HepG2 (cell line): ENCODE data around the gene COPZ2. TPM values are rescaled to one million over a fixed set of nuclear protein-coding genes. Genes with fewer than 3 reads are reported as not detected.

Source experiments
- AGO1 ChIP-seq: fragments of 200-400 bp; formaldehyde crosslinking; IDR thresholded peaks from 2 replicates; pipeline ENCODE4 v1.6.1; 2017; ENCODE audit warnings: mild to moderate bottlenecking, low read depth, low read length, moderate library complexity; ENCODE audit not compliant: poor library complexity, severe bottlenecking
- ARNT ChIP-seq: fragments of 450-650 bp; IDR thresholded peaks from 2 replicates; pipeline ENCODE4 v1.6.1; 2017
- ASH2L ChIP-seq: fragments of 300-600, 200-600 bp; sonication (generic); IDR thresholded peaks from 2 replicates; pipeline ENCODE4 v1.7.0; 2017; ENCODE audit warnings: low read depth, mild to moderate bottlenecking, moderate library complexity, mixed read lengths, low read length; ENCODE audit not compliant: insufficient read length
- EHMT2 ChIP-seq: fragments of 200-600 bp; sonication (generic); IDR thresholded peaks from 2 replicates; pipeline ENCODE4 v1.7.0; 2017; ENCODE audit warnings: antibody characterized with exemption, low read depth, low read length, borderline replicate concordance
- EP300 ChIP-seq, 3 experiments: sonication (generic) in 1 of 3; formaldehyde crosslinking in 1 of 3; IDR thresholded peaks; 2 replicates each; pipeline versions ENCODE4 v1.5.1 to v1.6.1; 2011 to 2020; ENCODE audit warnings: low read depth in 2 of 3, low read length in 2 of 3, borderline replicate concordance in 1 of 3, improper control_type of control experiment in 1 of 3, mild to moderate bottlenecking in 1 of 3, missing genetic modification reagents in 1 of 3, moderate library complexity in 1 of 3
- GZF1 ChIP-seq: sonication (generic); formaldehyde crosslinking; IDR thresholded peaks from 2 replicates; pipeline ENCODE4 v1.5.1; 2020; ENCODE audit warnings: mild to moderate bottlenecking, missing genetic modification reagents
- MBD4 ChIP-seq: IDR thresholded peaks from 2 replicates; pipeline ENCODE4 v1.6.1; 2012; ENCODE audit warnings: low read length, inconsistent platforms, borderline replicate concordance
- MTA1 ChIP-seq: sonication (generic); formaldehyde crosslinking; IDR thresholded peaks from 2 replicates; pipeline ENCODE4 v1.4.0; 2020; ENCODE audit warnings: missing genetic modification reagents, mild to moderate bottlenecking, borderline replicate concordance
- NFYC ChIP-seq: IDR thresholded peaks from 2 replicates; pipeline ENCODE4 v1.6.1; 2016; ENCODE audit warnings: missing genetic modification reagents, missing compliant biosample characterization
- PBX2 ChIP-seq: IDR thresholded peaks from 2 replicates; pipeline ENCODE4 v1.6.1; 2016; ENCODE audit warnings: control low read depth
- REST ChIP-seq, 2 experiments: IDR thresholded peaks; 2 replicates each; pipeline ENCODE4 v1.6.1; 2011 to 2012; ENCODE audit warnings: low read length in 2 of 2, borderline replicate concordance in 1 of 2, low read depth in 1 of 2, mild to moderate bottlenecking in 1 of 2, moderate library complexity in 1 of 2
- RXRA ChIP-seq: sonication (generic); formaldehyde crosslinking; IDR thresholded peaks from 2 replicates; pipeline ENCODE4 v1.5.1; 2020; ENCODE audit warnings: missing genetic modification reagents
- SIX1 ChIP-seq: sonication (generic); formaldehyde crosslinking; IDR thresholded peaks from 2 replicates; pipeline ENCODE4 v1.4.0; 2020; ENCODE audit warnings: missing genetic modification reagents, borderline replicate concordance
- TBX2 ChIP-seq: sonication (generic); formaldehyde crosslinking; IDR thresholded peaks from 2 replicates; pipeline ENCODE4 v1.5.0; 2020; ENCODE audit warnings: missing genetic modification reagents, mild to moderate bottlenecking, borderline replicate concordance
- ZBTB20 ChIP-seq: sonication (generic); formaldehyde crosslinking; IDR thresholded peaks from 2 replicates; pipeline ENCODE4 v1.8.1; 2023; ENCODE audit warnings: missing genetic modification reagents, low read depth, mild to moderate bottlenecking, borderline replicate concordance
- ZNF33A ChIP-seq: sonication (generic); formaldehyde crosslinking; IDR thresholded peaks from 2 replicates; pipeline ENCODE4 v1.5.1; 2020; ENCODE audit warnings: missing genetic modification reagents, mild to moderate bottlenecking, moderate library complexity, borderline replicate concordance
- ZNF496 ChIP-seq: sonication (generic); formaldehyde crosslinking; IDR thresholded peaks from 2 replicates; pipeline ENCODE4 v1.8.1; 2023; ENCODE audit warnings: mild to moderate bottlenecking, moderate library complexity, missing genetic modification reagents; ENCODE audit not compliant: insufficient replicate concordance
- ZNF547 ChIP-seq: sonication (generic); formaldehyde crosslinking; IDR thresholded peaks from 2 replicates; pipeline ENCODE4 v1.5.1; 2020; ENCODE audit warnings: mild to moderate bottlenecking, missing genetic modification reagents
- ZNF605 ChIP-seq: sonication (generic); formaldehyde crosslinking; IDR thresholded peaks from 2 replicates; pipeline ENCODE4 v1.8.0; 2022; ENCODE audit warnings: mild to moderate bottlenecking, missing genetic modification reagents
- ZNF747 ChIP-seq: sonication (generic); formaldehyde crosslinking; IDR thresholded peaks from 2 replicates; pipeline ENCODE4 v1.8.1; 2023; ENCODE audit warnings: missing genetic modification reagents, mild to moderate bottlenecking, borderline replicate concordance
- ZNF891 ChIP-seq: sonication (generic); formaldehyde crosslinking; IDR thresholded peaks from 2 replicates; pipeline ENCODE4 v1.5.0; 2020; ENCODE audit warnings: mild to moderate bottlenecking, missing genetic modification reagents
- ZSCAN31 ChIP-seq: sonication (generic); formaldehyde crosslinking; IDR thresholded peaks from 2 replicates; pipeline ENCODE4 v1.5.0; 2020; ENCODE audit warnings: low read depth, mild to moderate bottlenecking, missing genetic modification reagents
- polyA plus RNA-seq, 8 experiments: library from polyadenylated mRNA; depleted of rRNA in 3 of 8; stranded (reverse) in 7 of 8; unstranded in 1 of 8; fragments of >200 nt; fragmentation: Illumina TruSeq in 4 of 8; extraction: Trizol in 4 of 8; gene quantifications; 2 replicates each; pipeline versions ENCODE4 v1.2.1 to v1.2.3, GENCODE V29; 2011 to 2016; ENCODE audit warnings: low read depth in 4 of 8, missing spikeins in 1 of 8, mixed read lengths in 1 of 8; ENCODE audit not compliant: insufficient read depth in 1 of 8
- total RNA-seq, 5 experiments: library from RNA; depleted of rRNA; stranded (reverse); fragments of >200 nt; fragmentation: Illumina TruSeq; extraction: Trizol; gene quantifications; 2 replicates each; pipeline ENCODE4 v1.2.3, GENCODE V29; 2016; ENCODE audit warnings: low read depth in 1 of 5
- TF ChIP-seq, protein P1 (sequence below): IDR thresholded peaks from 2 replicates; pipeline ENCODE4 v1.6.1; 2016; ENCODE audit warnings: low read depth, control low read depth

COPZ2 gene
- total and polyA plus RNA-seq, 2 of the 13 experiments (the other 11 are each of a cell fraction or from before 2014, with no cell fraction given): 0.61 to 1.5 TPM

DNA sequence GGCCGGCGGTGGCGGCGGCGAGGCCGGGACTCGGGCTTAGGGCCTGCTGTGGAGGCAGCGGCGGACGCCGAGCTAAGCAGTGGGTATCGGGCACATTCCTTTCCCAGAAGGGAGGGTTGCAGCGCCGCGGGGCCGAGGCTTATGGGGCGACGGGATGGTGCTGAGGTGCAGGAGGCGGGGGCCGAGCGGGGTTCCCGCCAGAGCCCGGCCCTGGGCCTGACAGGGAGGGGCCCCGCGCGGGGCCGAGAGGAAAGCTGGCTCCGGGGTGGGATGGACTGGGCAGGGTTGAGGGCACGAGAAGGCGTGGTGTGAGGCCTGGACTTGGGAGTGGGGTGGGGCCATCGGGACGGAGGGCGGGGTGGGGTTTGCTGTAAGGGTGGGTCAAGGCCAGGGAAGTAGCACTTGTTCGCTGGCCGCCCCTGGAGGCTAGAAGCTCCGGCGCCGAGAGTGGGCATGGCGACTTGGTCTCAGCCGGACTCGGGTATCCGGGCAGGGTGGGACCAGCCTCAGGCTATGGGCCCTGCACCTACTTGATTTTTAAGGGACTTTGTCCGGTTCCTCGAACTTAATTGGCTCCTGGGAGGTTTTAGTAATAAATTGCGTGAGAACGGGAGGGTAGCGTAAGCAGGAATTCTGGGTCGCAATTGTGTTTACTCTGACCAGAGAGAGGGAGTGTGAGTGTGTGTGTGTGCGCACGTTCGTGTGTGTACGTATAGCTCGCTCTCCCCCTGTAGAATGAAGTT lies 11.0 kb upstream of the COPZ2 start (continued):
- no peak; the same call in none of the 2 replicates for TF ChIP-seq SIX1 (CRISPR knock-in tag)
- peak; percentile 38; the same call in 1 of the 2 replicates for TF ChIP-seq ZNF891 (CRISPR knock-in tag)
- no peak for TF ChIP-seq EP300 (IDR thresholded peaks at IDR 0.05; ENCODE audit: low read depth in 2 of 2, low read length in 2 of 2)
- TF ChIP-seq EP300 (CRISPR knock-in tag; IDR thresholded peaks at IDR 0.05; ENCODE audit: borderline replicate concordance): no peak
- TF ChIP-seq ZNF496 (CRISPR knock-in tag): no peak
- peak; percentile 9; the same call in 1 of the 2 replicates for TF ChIP-seq TBX2
- TF ChIP-seq AGO1: peak; percentile 26
- TF ChIP-seq ZSCAN31: peak; percentile 19
- no peak for TF ChIP-seq GZF1 (CRISPR knock-in tag)
- no peak for TF ChIP-seq EHMT2
- no peak; the same call in 1 of the 2 replicates for TF ChIP-seq MTA1
- TF ChIP-seq ARNT: no peak
- peak; percentile 93 for TF ChIP-seq RXRA (CRISPR knock-in tag)
- peak in 1 of 2 experiments; percentile 83; a peak in 1 of 4 replicates for TF ChIP-seq REST (IDR thresholded peaks at IDR 0.05; ENCODE audit: borderline replicate concordance in 1 of 2, low read depth in 1 of 2, low read length in 2 of 2)
- TF ChIP-seq PBX2 (CRISPR knock-in tag): no peak
- no peak for TF ChIP-seq ZNF747
- TF ChIP-seq ZNF605 (CRISPR knock-in tag): peak; percentile 70
- TF ChIP-seq MBD4: no peak
- peak; percentile 59 for TF ChIP-seq ZNF547 (CRISPR knock-in tag)
- no peak; the same call in 1 of the 2 replicates for TF ChIP-seq ZNF33A (CRISPR knock-in tag)
- peak; percentile 89; the same call in 1 of the 2 replicates for TF ChIP-seq ZBTB20
- TF ChIP-seq ASH2L: peak; percentile 91
- peak; percentile 55 for TF ChIP-seq NFYC (CRISPR knock-in tag)
- TF ChIP-seq, protein P1, sequence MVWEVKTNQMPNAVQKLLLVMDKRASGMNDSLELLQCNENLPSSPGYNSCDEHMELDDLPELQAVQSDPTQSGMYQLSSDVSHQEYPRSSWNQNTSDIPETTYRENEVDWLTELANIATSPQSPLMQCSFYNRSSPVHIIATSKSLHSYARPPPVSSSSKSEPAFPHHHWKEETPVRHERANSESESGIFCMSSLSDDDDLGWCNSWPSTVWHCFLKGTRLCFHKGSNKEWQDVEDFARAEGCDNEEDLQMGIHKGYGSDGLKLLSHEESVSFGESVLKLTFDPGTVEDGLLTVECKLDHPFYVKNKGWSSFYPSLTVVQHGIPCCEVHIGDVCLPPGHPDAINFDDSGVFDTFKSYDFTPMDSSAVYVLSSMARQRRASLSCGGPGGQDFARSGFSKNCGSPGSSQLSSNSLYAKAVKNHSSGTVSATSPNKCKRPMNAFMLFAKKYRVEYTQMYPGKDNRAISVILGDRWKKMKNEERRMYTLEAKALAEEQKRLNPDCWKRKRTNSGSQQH (CRISPR knock-in tag): peak; percentile 90
